Keratinocyte (primary cell): Measurements from ENCODE around the gene SMIM11. TPM values are rescaled to one million over a fixed set of nuclear protein-coding genes. Genes with fewer than 3 reads are reported as not detected.

Source experiments
- DNase-seq: peaks from one replicate; pipeline ENCODE4 v3.0.0-alpha.2; 2011; ENCODE audit warnings: low read depth, missing footprints, low spot score
- FAIRE-seq: peaks from 2 replicates; lab custom pipeline; 2011; peaks lifted over from hg19 to GRCh38; lab: Jason Lieb, UNC
- H2AFZ ChIP-seq: 2 replicates; pipeline ENCODE4 v1.6.0; 2012; ENCODE audit warnings: low read length, control low read depth, inconsistent platforms; ENCODE audit not compliant: control insufficient read depth
- H3K27ac ChIP-seq: 2 replicates; pipeline ENCODE4 v1.5.1; 2011; ENCODE audit warnings: low read length; ENCODE audit not compliant: control insufficient read depth, insufficient read depth
- H3K27me3 ChIP-seq: 3 replicates; pipeline ENCODE4 v1.6.0; 2011; ENCODE audit warnings: low read length; ENCODE audit not compliant: control insufficient read depth, insufficient read depth; ENCODE audit errors: extremely low read depth
- H3K36me3 ChIP-seq, 2 experiments: 2 replicates in 1 of 2; 3 replicates in 1 of 2; pipeline ENCODE4 v1.5.1; 2011; ENCODE audit warnings: low read length in 2 of 2, mild to moderate bottlenecking in 1 of 2; ENCODE audit not compliant: control insufficient read depth in 2 of 2, insufficient read depth in 2 of 2; ENCODE audit errors: extremely low read depth in 1 of 2
- H3K4me1 ChIP-seq: 3 replicates; pipeline ENCODE4 v1.5.1; 2011; ENCODE audit warnings: low read length; ENCODE audit not compliant: control insufficient read depth, insufficient read depth; ENCODE audit errors: extremely low read depth
- H3K4me2 ChIP-seq: 3 replicates; pipeline ENCODE4 v1.6.0; 2011; ENCODE audit warnings: low read depth, low read length; ENCODE audit not compliant: control insufficient read depth, insufficient read depth; ENCODE audit errors: extremely low read depth
- H3K4me3 ChIP-seq, 3 experiments: fragments of 200-600 bp in 1 of 3; sonication (generic) in 1 of 3; 2 replicates in 2 of 3; 3 replicates in 1 of 3; pipeline ENCODE4 v1.5.1; 2011 to 2016; ENCODE audit warnings: low read length in 3 of 3, mild to moderate bottlenecking in 3 of 3, control low read depth in 2 of 3, inconsistent platforms in 1 of 3, low read depth in 1 of 3, mixed read lengths in 1 of 3, mixed run types in 1 of 3, moderate library complexity in 1 of 3; ENCODE audit not compliant: control insufficient read depth in 2 of 3, insufficient read depth in 2 of 3; ENCODE audit errors: extremely low read depth in 1 of 3
- H3K79me2 ChIP-seq: 2 replicates; pipeline ENCODE4 v1.6.0; 2012; ENCODE audit warnings: low read length; ENCODE audit not compliant: control insufficient read depth, insufficient read depth
- H3K9ac ChIP-seq: 3 replicates; pipeline ENCODE4 v1.6.0; 2011; ENCODE audit warnings: low read length; ENCODE audit not compliant: control insufficient read depth, insufficient read depth; ENCODE audit errors: extremely low read depth
- H3K9me1 ChIP-seq: 3 replicates; pipeline ENCODE4 v1.6.0; 2011; ENCODE audit warnings: low read length; ENCODE audit not compliant: control insufficient read depth, insufficient read depth; ENCODE audit errors: extremely low read depth
- H3K9me3 ChIP-seq: 2 replicates; pipeline ENCODE4 v1.5.1; 2012; ENCODE audit warnings: low read depth, low read length; ENCODE audit not compliant: control insufficient read depth
- H4K20me1 ChIP-seq: 3 replicates; pipeline ENCODE4 v1.6.0; 2011; ENCODE audit warnings: low read length; ENCODE audit not compliant: control insufficient read depth, insufficient read depth; ENCODE audit errors: extremely low read depth
- EZH2 ChIP-seq: IDR thresholded peaks from one replicate; pipeline ENCODE4 v1.6.1; 2012; ENCODE audit warnings: inconsistent platforms, mild to moderate bottlenecking, low read length, moderate library complexity
- dilution Hi-C: fragments of 300-500 bp; cut with MboI; formaldehyde crosslinking; loops from one replicate; pipeline ENCODE4 v1.7.0; 2020; ENCODE audit warnings: low sequenced_read_pairs; ENCODE audit not compliant: extremely low pct_ligation_motif_present
- polyA plus RNA-seq, 5 experiments: library from polyadenylated mRNA; depleted of rRNA in 3 of 5; stranded (reverse) in 3 of 5; stranded (forward) in 1 of 5; unstranded in 1 of 5; fragments of >200 nt; gene quantifications; 1 replicate in 1 of 5; 2 replicates in 3 of 5; 3 replicates in 1 of 5; pipeline versions ENCODE4 v1.2.1 to v1.2.3, GENCODE V29; 2011 to 2012; ENCODE audit warnings: missing spikeins in 2 of 5, low read depth in 1 of 5, low replicate concordance in 1 of 5
- TF ChIP-seq, protein P1 (sequence below), 3 experiments: IDR thresholded peaks in 1 of 3; conservative IDR thresholded peaks in 1 of 3; optimal IDR thresholded peaks in 1 of 3; 2 replicates in 2 of 3; 3 replicates in 1 of 3; pipeline versions ENCODE3 to v1.5.1; 2011; ENCODE audit warnings: low read length in 3 of 3, mild to moderate bottlenecking in 3 of 3, moderate library complexity in 2 of 3, control low read depth in 1 of 3, inconsistent platforms in 1 of 3; ENCODE audit not compliant: insufficient read depth in 2 of 3; ENCODE audit errors: extremely low read depth in 1 of 3

Gene SMIM11
- polyA plus RNA-seq, 1 donor (not counting 4 experiments of a cell fraction or from before 2014, with no cell fraction given) = 2.7 TPM

DNA sequence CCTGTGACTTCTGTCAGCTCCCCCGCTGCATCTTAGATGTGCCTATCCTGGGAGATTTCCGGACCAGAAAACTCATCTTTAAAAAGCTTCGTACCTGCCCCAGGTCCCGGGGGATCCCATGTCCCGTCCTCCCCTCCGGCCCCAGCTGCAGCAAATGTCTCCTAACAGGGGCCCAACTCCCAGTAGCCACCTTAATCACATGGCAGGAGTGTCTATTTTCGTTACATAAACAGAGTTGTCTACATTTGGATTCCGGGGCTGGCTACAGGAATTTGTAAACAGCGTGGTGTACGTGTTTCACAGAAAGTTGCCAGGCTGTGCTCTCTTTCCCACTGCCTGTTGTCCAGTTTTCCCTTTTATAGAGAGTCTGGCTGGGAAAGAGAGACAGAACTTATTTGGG lies 29.4 kb upstream of the SMIM11 start:
- H3K4me2 ChIP-seq = no peak overlapping the region
- no peak overlapping the region for H3K27ac ChIP-seq
- DNase-seq (no peak), FAIRE-seq (no peak)
- no peak overlapping the region for H3K4me3 ChIP-seq
- H3K36me3 ChIP-seq = no peaks in the 10 kb centered on the region
- no peaks in the 10 kb centered on the region for H3K4me1 ChIP-seq
- no peaks in the 10 kb centered on the region for H4K20me1 ChIP-seq
- H3K27me3 ChIP-seq = peaks cover 6% of the 10 kb centered on the region
- no peak overlapping the region for H2AFZ ChIP-seq
- H3K9me3 ChIP-seq = no peaks in the 10 kb centered on the region
- no peaks in the 10 kb centered on the region for H3K79me2 ChIP-seq
- no peaks in the 10 kb centered on the region for H3K9me1 ChIP-seq
- dilution Hi-C loops = no loop called here
- H3K9ac ChIP-seq = no peak overlapping the region
- TF ChIP-seq EZH2 = no peak
- TF ChIP-seq, protein P1, sequence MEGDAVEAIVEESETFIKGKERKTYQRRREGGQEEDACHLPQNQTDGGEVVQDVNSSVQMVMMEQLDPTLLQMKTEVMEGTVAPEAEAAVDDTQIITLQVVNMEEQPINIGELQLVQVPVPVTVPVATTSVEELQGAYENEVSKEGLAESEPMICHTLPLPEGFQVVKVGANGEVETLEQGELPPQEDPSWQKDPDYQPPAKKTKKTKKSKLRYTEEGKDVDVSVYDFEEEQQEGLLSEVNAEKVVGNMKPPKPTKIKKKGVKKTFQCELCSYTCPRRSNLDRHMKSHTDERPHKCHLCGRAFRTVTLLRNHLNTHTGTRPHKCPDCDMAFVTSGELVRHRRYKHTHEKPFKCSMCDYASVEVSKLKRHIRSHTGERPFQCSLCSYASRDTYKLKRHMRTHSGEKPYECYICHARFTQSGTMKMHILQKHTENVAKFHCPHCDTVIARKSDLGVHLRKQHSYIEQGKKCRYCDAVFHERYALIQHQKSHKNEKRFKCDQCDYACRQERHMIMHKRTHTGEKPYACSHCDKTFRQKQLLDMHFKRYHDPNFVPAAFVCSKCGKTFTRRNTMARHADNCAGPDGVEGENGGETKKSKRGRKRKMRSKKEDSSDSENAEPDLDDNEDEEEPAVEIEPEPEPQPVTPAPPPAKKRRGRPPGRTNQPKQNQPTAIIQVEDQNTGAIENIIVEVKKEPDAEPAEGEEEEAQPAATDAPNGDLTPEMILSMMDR (optimal IDR thresholded peaks at IDR 0.05 in 1 of 3, IDR thresholded peaks at IDR 0.05 in 1 of 3, conservative IDR thresholded peaks at IDR 0.05 in 1 of 3; ENCODE audit: extremely low read depth in 1 of 3, insufficient read depth in 2 of 3, low read length in 3 of 3) = no peak

GRCh38 chr21:34348890-34349519 lies 26.3 kb upstream of the SMIM11 start:
- no peak overlapping the region for H3K9ac ChIP-seq
- H3K9me1 ChIP-seq = no peaks in the 10 kb centered on the region
- H3K36me3 ChIP-seq = no peaks in the 10 kb centered on the region
- FAIRE-seq (no peak), DNase-seq (no peak)
- no peak overlapping the region for H3K4me3 ChIP-seq
- dilution Hi-C loops = no loop called here
- H3K9me3 ChIP-seq = no peaks in the 10 kb centered on the region
- no peak overlapping the region for H2AFZ ChIP-seq
- H3K27ac ChIP-seq = no peak overlapping the region
- TF ChIP-seq EZH2 = no peak
- TF ChIP-seq, protein P1 (optimal IDR thresholded peaks at IDR 0.05 in 1 of 3, IDR thresholded peaks at IDR 0.05 in 1 of 3, conservative IDR thresholded peaks at IDR 0.05 in 1 of 3; ENCODE audit: extremely low read depth in 1 of 3, insufficient read depth in 2 of 3, low read length in 3 of 3) = no peak
- no peaks in the 10 kb centered on the region for H4K20me1 ChIP-seq
- no peaks in the 10 kb centered on the region for H3K79me2 ChIP-seq
- no peak overlapping the region for H3K4me2 ChIP-seq
- H3K4me1 ChIP-seq = no peaks in the 10 kb centered on the region
- H3K27me3 ChIP-seq = peaks cover 10% of the 10 kb centered on the region
